ENCODE data around the gene RPL22. TPM values are rescaled to one million over a fixed set of nuclear protein-coding genes. Genes with fewer than 3 reads are reported as not detected.

The RPL22 gene
- total RNA-seq, 1 donor from 2014 or later: 463 TPM

- Mint-ChIP-seq H3K36me3 (ENCODE audit: low read depth) (peaks cover 4% of the 10 kb centered on the region), H3K27me3 (peaks cover 48% of the 10 kb centered on the region), H3K9me3 (no peaks in the 10 kb centered on the region), H3K4me1 (peaks cover 17% of the 10 kb centered on the region), H3K27ac (peak overlapping the region; percentile 75), H3K4me3 (peak overlapping the region; percentile 14)
- intact Hi-C loops (cut with micrococcal nuclease): no loop called here
- no peak for DNase-seq
Observed at GRCh38 chr1:6241107-6241886, 41.9 kb upstream of the RPL22 start.

GRCh38 chr1:6239950-6240768 is 40.8 kb upstream of the RPL22 start:
- H3K4me1 Mint-ChIP-seq: peaks cover 18% of the 10 kb centered on the region
- no peak overlapping the region for H3K27ac Mint-ChIP-seq
- intact Hi-C loops (cut with micrococcal nuclease): loop anchor here (5.0 to 10.0 kb wide), 2 partner anchors 43 to 215 kb away; partner anchors contain the start of gene RPL22
- peaks cover 4% of the 10 kb centered on the region for H3K36me3 Mint-ChIP-seq (ENCODE audit: low read depth)
- H3K9me3 Mint-ChIP-seq: no peaks in the 10 kb centered on the region
- H3K27me3 Mint-ChIP-seq: peaks cover 47% of the 10 kb centered on the region
- no peak for DNase-seq
- no peak overlapping the region for H3K4me3 Mint-ChIP-seq

- no peaks in the 10 kb centered on the region for H3K9me3 Mint-ChIP-seq
- peaks cover 40% of the 10 kb centered on the region for H3K27me3 Mint-ChIP-seq
- intact Hi-C loops (cut with micrococcal nuclease): loop anchor here (5.0 to 10.0 kb wide), 2 partner anchors 42 to 214 kb away; partner anchors contain the start of gene RPL22
- H3K36me3 Mint-ChIP-seq (ENCODE audit: low read depth): peaks cover 4% of the 10 kb centered on the region
- DNase-seq: no peak
- H3K4me1 Mint-ChIP-seq: peaks cover 15% of the 10 kb centered on the region
- no peak overlapping the region for H3K27ac Mint-ChIP-seq
- no peak overlapping the region for H3K4me3 Mint-ChIP-seq
Observed at GRCh38 chr1:6239213-6239752, 39.9 kb upstream of the RPL22 start.

GRCh38 chr1:6237093-6237492 is 37.7 kb upstream of the RPL22 start:
- H3K27me3 Mint-ChIP-seq: peaks cover 28% of the 10 kb centered on the region
- no peaks in the 10 kb centered on the region for H3K9me3 Mint-ChIP-seq
- peak overlapping the region; percentile 37 for H3K4me3 Mint-ChIP-seq
- H3K27ac Mint-ChIP-seq: no peak overlapping the region
- H3K4me1 Mint-ChIP-seq: peaks cover 20% of the 10 kb centered on the region
- H3K36me3 Mint-ChIP-seq (ENCODE audit: low read depth): peaks cover 18% of the 10 kb centered on the region
- DNase-seq: no peak
- intact Hi-C loops (cut with micrococcal nuclease): loop anchor here (5.0 to 10.0 kb wide), 2 partner anchors 40 to 212 kb away; partner anchors contain the start of gene RPL22

GRCh38 chr1:6235296-6235677 is 35.9 kb upstream of the RPL22 start:
- Mint-ChIP-seq H3K4me3 (peak overlapping the region; percentile 90), H3K27ac (peak overlapping the region; percentile 86), H3K4me1 (peaks cover 15% of the 10 kb centered on the region), H3K36me3 (ENCODE audit: low read depth) (peaks cover 25% of the 10 kb centered on the region), H3K9me3 (no peaks in the 10 kb centered on the region), H3K27me3 (peaks cover 15% of the 10 kb centered on the region)
- DNase-seq: peak; percentile 76
- intact Hi-C loops (cut with micrococcal nuclease): loop anchor here (1.0 to 10.0 kb wide), 3 partner anchors 29 to 210 kb away; partner anchors contain the start of genes RNF207 and RPL22

- no peak for DNase-seq
Observed at GRCh38 chr1:6234502-6235295, 35.3 kb upstream of the RPL22 start.

GRCh38 chr1:6233376-6233775 is 34.0 kb upstream of the RPL22 start:
- DNase-seq: no peak
- no peaks in the 10 kb centered on the region for H3K9me3 Mint-ChIP-seq
- H3K4me1 Mint-ChIP-seq: peaks cover 11% of the 10 kb centered on the region
- H3K27ac Mint-ChIP-seq: no peak overlapping the region
- peaks cover 31% of the 10 kb centered on the region for H3K36me3 Mint-ChIP-seq (ENCODE audit: low read depth)
- H3K4me3 Mint-ChIP-seq: no peak overlapping the region
- H3K27me3 Mint-ChIP-seq: no peaks in the 10 kb centered on the region
- intact Hi-C loops (cut with micrococcal nuclease): loop anchor here (10.0 kb wide), 1 partner anchor 209 kb away; no protein-coding TSS in a partner anchor

More at GRCh38 chr1:6234502-6235295, 35.3 kb upstream of the RPL22 start:
- intact Hi-C loops (cut with micrococcal nuclease): loop anchor here (1.0 to 10.0 kb wide), 3 partner anchors 28 to 210 kb away; partner anchors contain the start of genes RNF207 and RPL22
- peaks cover 10% of the 10 kb centered on the region for H3K27me3 Mint-ChIP-seq
- H3K4me1 Mint-ChIP-seq: peaks cover 15% of the 10 kb centered on the region
- H3K4me3 Mint-ChIP-seq: peak overlapping the region; percentile 90
- no peaks in the 10 kb centered on the region for H3K9me3 Mint-ChIP-seq
- peaks cover 28% of the 10 kb centered on the region for H3K36me3 Mint-ChIP-seq (ENCODE audit: low read depth)
- H3K27ac Mint-ChIP-seq: peak overlapping the region; percentile 86

- H3K27me3 Mint-ChIP-seq: no peaks in the 10 kb centered on the region
- intact Hi-C loops (cut with micrococcal nuclease): no loop called here
- H3K4me1 Mint-ChIP-seq: peaks cover 2% of the 10 kb centered on the region
Observed at GRCh38 chr1:6225651-6226050, 26.3 kb upstream of the RPL22 start.

GRCh38 chr1:6224718-6225117 is 25.3 kb upstream of the RPL22 start:
- Mint-ChIP-seq H3K36me3 (ENCODE audit: low read depth) (peaks cover 54% of the 10 kb centered on the region), H3K27ac (no peak overlapping the region), H3K9me3 (no peaks in the 10 kb centered on the region), H3K4me1 (peaks cover 2% of the 10 kb centered on the region), H3K4me3 (no peak overlapping the region), H3K27me3 (no peaks in the 10 kb centered on the region)
- DNase-seq: no peak
- intact Hi-C loops (cut with micrococcal nuclease): no loop called here

More at GRCh38 chr1:6225651-6226050, 26.3 kb upstream of the RPL22 start:
- Mint-ChIP-seq H3K27ac (no peak overlapping the region), H3K9me3 (no peaks in the 10 kb centered on the region), H3K4me3 (no peak overlapping the region), H3K36me3 (ENCODE audit: low read depth) (peaks cover 51% of the 10 kb centered on the region)
- no peak for DNase-seq

GRCh38 chr1:6223617-6224016 is 24.2 kb upstream of the RPL22 start:
- H3K4me1 Mint-ChIP-seq: peaks cover 2% of the 10 kb centered on the region
- H3K27me3 Mint-ChIP-seq: no peaks in the 10 kb centered on the region
- DNase-seq: no peak
- intact Hi-C loops (cut with micrococcal nuclease): no loop called here
- no peaks in the 10 kb centered on the region for H3K9me3 Mint-ChIP-seq
- H3K36me3 Mint-ChIP-seq (ENCODE audit: low read depth): peaks cover 51% of the 10 kb centered on the region
- H3K4me3 Mint-ChIP-seq: no peak overlapping the region
- H3K27ac Mint-ChIP-seq: no peak overlapping the region

- H3K4me3 Mint-ChIP-seq: no peak overlapping the region
- H3K4me1 Mint-ChIP-seq: peaks cover 2% of the 10 kb centered on the region
- intact Hi-C loops (cut with micrococcal nuclease): no loop called here
- no peak for DNase-seq
- no peaks in the 10 kb centered on the region for H3K9me3 Mint-ChIP-seq
- peaks cover 52% of the 10 kb centered on the region for H3K36me3 Mint-ChIP-seq (ENCODE audit: low read depth)
- no peak overlapping the region for H3K27ac Mint-ChIP-seq
- H3K27me3 Mint-ChIP-seq: no peaks in the 10 kb centered on the region
Observed at GRCh38 chr1:6222636-6223035, 23.2 kb upstream of the RPL22 start.

- Mint-ChIP-seq H3K27me3 (no peaks in the 10 kb centered on the region), H3K9me3 (no peaks in the 10 kb centered on the region), H3K27ac (no peak overlapping the region), H3K4me3 (no peak overlapping the region), H3K36me3 (ENCODE audit: low read depth) (peaks cover 52% of the 10 kb centered on the region), H3K4me1 (no peaks in the 10 kb centered on the region)
- intact Hi-C loops (cut with micrococcal nuclease): no loop called here
- no peak for DNase-seq
Observed at GRCh38 chr1:6221210-6221784, 21.9 kb upstream of the RPL22 start.

GRCh38 chr1:6220236-6220635 is 20.8 kb upstream of the RPL22 start:
- Mint-ChIP-seq H3K36me3 (ENCODE audit: low read depth) (peaks cover 53% of the 10 kb centered on the region), H3K4me3 (no peak overlapping the region), H3K27ac (no peak overlapping the region), H3K4me1 (no peaks in the 10 kb centered on the region), H3K27me3 (no peaks in the 10 kb centered on the region), H3K9me3 (no peaks in the 10 kb centered on the region)
- intact Hi-C loops (cut with micrococcal nuclease): no loop called here
- DNase-seq: no peak
